KBM-7 (cell line): ENCODE results near the gene FBXO27.
"Not testable (repeated sequence)": the region's sequence is repeated elsewhere in the genome, so short reads cannot be mapped to it uniquely, and the experiment has no call there.

Experiments used
- DNase-seq: peaks from one replicate; pipeline ENCODE4 v3.0.0-alpha.2; 2015
- in situ Hi-C: fragments of 300-500 bp; cut with MboI; formaldehyde crosslinking; loops from 2 replicates; pipeline ENCODE4 v1.14.3; 2020; ENCODE audit warnings: low sequenced_read_pairs, low pct_unique_long_range_greater_than_20kb, mixed read lengths

The FBXO27 gene, protein sequence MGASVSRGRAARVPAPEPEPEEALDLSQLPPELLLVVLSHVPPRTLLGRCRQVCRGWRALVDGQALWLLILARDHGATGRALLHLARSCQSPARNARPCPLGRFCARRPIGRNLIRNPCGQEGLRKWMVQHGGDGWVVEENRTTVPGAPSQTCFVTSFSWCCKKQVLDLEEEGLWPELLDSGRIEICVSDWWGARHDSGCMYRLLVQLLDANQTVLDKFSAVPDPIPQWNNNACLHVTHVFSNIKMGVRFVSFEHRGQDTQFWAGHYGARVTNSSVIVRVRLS

DNA sequence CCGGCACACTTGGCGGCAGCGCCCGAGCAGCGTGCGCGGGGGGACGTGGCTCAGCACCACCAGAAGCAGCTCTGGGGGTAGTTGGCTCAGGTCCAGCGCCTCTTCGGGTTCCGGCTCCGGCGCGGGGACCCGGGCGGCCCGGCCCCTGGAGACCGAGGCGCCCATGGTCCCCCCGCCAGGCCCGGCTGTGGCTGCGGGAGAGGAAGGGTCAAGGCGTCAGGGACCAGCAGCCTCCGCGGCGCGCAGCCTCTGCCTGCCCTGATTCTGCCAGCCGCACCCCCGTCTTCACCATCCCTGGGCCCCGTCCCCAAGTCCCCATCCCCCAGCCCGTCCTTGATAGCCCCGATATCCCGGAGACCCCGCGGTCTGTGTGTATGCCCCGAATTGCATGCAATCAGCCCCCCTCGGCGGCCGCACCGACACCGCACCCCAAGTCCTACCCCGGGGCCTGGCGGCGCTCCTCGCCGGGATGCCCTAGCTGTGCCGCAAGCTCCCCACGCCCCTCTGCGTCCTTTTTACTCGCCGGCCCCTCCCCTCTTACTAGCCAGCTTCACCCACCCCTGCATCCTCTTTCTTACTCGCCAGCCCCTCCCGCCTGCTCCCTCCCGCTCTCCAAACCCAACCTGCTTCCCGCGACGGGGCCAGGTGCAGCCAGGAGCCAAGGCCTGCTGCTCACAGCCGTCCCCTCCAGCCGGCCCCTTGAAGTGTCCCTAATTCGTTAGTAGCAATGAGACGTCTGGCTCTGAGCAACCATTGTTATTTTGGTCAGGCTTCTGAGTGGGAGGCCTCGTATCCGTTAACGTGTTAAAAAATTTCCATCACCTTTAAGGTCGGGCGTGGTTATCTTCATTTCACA, at the start of gene FBXO27:
Gene FBXO27, minus strand, starts transcription at position 487 of the 856 bp plus-strand sequence. Its CDS starts 322 bp downstream, at position 165.
- no peak for DNase-seq
- in situ Hi-C loops: no loop called here

DNA sequence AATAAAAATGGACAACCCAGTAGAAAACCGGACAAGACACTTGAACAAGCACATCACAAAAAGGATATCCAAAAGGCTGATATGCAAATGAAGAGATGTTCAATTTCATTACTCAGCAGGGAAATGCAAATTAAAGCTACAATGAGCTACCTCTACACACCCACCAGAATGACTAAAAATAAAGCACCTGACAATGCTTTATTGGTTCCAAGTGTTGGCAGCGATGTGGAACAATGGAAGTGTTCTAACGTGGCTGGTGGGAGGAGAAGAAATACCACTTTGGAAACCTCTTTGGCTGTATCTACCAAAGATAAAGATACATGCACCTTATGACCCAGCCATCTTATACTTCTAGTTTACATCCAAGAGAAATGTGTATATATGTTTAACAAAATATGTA, 48.1 kb upstream of the FBXO27 start:
- in situ Hi-C loops: no loop called here
- no peak for DNase-seq

DNA sequence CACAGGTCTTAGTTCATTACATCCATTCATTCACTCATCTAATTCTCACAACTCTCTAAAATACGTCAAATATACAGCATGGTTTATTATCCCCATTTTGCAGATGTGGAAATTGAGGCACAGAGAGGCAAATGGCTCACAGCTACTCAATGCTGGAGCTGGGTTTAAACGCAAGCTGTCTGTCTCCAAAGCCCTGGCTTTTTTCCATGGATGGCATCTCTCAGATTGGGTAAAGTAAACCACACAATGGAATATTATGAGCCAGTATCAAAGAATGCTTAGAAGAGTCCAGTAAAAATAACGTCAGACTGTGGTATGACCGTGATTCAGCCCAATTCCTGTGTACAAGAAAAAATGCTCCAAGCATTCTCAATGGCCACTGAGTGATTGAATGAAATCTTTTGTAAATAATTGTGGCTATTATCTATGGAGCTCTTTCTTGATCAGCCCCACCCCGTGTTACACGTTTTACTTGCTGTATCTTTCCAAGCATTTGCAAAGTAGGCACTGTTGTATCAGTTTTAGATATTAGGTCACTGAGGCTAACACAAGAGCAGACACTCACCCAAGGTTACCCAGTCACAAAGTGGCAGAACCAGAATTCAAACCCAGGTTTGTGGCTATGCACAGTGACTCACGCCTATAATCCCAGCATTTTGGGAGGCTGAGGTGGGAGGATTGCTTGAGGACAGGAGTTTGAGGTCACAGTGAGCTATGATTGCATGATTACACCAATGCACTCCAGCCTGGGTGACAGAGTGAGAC, 46.3 kb upstream of the FBXO27 start:
- in situ Hi-C loops: no loop called here
- no peak for DNase-seq

DNA sequence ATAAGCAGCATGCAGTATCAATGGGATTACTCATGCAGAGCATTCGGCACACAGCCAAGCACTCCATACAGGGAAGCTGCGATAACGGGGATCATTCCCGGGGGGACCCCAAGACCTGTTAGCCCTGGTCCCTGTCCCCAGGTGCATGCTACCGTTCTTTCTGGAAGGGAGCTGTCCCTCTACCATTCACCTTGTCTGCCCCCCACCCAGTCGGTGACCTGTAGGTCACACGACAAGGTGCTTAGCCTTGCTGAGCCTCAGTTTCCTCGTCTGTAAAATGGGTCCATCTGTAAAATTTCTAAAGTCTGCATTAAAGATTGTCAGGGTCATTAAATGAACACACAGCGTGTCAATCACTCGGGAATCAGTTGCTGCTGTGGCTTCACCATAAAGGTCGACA, 45.0 kb upstream of the FBXO27 start:
- in situ Hi-C loops: no loop called here
- DNase-seq: no peak

DNA sequence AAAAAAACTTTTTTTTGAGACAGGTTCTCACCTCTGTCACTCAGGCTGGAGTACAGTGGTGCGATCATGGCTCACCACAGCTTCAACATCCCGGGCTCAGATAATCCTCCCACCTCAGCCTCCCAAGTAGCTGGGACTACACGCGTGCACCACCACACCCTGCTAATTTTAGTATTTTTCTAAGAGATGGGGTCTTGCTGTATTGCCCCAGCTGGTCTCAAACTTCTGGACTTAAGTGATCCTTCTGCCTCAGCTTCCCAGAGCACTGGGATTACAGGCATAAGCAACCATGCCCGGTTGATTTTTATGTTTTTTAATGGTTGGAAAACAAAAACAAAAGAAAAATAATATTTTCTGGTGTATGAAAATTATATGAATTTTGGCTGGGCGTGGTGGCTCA, 42.6 kb upstream of the FBXO27 start:
- in situ Hi-C loops: no loop called here
- DNase-seq: no peak

DNA sequence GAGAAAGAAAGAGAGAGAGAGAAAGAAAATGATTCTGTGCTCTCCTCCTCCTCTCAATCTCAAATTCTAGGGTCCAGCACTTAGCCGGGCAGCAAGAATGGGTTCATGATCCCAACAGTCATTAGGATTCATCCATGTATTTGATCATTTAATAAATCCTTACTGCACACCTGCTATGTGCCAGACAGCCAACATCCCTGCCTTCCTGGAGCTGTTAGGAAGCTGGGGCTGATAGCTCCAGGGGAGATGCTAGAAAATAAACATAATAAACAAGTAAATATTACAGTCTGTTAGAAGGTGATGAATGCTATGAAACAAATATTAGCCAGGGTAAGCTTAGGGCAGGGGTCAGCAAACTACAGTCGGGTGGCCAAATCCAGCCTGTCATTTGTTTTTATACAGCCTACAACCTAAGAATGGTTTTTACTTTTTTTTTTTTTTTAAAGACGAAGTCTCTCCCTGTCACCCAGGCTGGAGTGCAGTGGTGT, 41.9 kb upstream of the FBXO27 start:
- DNase-seq: no peak
- in situ Hi-C loops: no loop called here

DNA sequence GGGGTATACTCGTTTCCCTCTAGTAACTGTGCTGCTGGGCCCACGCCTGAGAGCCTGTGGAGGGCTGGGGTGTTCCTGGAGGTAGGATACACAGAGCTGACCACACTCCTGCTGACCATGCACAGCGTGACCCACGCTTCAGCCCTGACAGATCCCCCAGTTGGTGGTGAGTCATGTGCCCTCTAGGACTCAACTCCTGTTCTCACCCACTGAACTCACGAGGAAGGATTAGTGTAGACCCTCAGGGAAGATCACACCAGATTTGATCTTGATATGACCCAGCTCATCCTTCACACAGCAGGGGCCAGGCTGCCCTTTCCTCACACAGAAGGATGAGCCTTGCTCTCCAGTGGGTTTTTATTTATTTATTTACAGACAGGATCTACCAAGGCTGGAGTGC, 38.5 kb upstream of the FBXO27 start:
- no peak for DNase-seq
- in situ Hi-C loops: no loop called here

DNA sequence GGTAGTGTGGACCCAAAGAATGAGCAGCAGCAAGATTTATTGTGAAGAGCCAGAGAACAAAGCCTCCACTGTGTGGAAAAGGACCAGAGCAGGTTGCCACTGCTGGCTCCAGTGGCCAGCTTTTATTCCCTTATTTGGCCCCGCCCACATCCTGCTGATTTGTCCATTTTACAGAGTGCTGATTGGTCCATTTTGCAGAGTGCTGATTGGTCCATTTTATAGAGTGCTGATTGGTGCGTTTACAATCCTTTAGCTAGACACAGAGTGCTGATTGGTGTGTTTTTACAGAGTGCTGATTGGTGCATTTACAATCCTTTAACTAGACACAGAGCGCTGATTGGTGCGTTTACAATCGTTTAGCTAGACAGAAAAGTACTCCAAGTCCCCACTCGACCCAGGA, 35.9 kb upstream of the FBXO27 start:
- DNase-seq, in situ Hi-C loops: not testable (repeated sequence)

DNA sequence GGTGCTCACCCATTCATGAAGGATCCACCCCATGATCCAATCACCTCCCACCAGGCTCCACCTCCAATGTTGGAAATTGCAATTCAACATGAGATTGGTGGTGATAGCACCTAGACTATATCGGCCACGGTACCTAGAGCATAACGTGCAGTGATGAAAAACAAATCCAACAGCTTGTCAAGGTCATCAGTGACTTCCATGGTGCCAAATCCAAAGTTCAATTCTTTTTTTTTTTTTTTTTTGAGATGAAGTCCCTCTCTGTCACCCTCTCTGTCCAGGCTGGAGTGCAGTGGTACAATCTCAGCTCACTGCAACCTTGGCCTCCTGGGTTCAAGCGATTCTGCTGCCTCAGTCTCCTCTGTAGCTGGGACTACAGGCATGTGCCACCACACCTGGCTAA, 34.8 kb upstream of the FBXO27 start:
- DNase-seq: no peak
- in situ Hi-C loops: no loop called here

DNA sequence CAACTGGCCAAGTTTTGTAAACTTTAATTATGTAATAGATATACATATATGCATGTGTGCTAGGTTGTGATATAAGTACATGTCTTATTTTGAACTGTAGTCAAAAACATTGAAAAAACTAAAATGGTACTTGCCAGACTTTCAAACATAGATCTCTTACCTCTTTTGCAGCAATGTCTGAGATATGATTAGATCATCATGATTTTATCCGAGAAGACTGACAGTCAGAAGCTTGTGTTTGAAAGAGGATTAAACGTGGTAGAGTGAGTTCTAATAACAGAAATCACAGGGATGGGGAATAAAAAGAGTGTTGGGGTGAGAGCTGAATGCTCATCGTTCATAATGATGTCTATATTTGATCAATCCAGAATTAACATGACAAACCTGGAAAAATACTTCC, 33.6 kb upstream of the FBXO27 start:
- DNase-seq: no peak
- in situ Hi-C loops: no loop called here

DNA sequence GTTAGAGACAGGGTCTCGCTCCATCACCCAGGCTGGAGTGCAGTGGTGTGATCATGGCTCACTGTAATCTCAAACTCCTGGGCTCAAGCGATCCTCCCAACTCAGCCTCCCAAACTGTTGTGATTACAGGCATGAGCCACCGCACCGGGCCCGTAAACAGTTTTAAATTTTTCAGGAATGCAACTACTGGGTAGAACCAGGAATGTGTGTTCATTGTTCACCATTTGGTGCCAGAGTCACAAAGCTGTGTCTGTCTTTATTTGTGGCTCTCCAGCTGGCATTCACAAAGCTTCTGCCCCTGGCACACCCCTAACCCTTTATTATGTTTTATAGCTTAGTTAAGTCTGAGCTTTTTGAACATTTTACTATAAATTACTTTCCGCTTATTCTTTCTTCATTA, 32.1 kb upstream of the FBXO27 start:
- in situ Hi-C loops: no loop called here
- DNase-seq: no peak

DNA sequence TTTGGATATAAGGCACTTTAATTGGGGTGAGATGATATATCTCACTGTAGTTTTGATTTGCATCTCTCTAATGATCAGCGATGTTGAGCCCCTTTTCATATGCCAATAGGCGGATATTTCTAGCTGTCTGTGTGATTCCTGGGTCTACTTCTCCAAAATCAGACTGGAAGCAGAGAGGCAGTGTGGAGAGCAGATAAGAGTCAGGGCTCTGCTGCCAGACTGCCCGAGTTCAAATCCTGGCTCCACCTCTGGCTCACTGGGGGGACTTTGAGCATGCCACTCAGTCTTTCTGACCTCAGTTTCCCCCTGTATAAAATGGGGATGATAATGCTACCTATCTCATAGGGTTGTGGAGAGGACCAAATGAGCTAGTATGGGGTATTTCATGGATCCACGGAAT, 27.8 kb upstream of the FBXO27 start:
- peak; percentile 17 for DNase-seq
- in situ Hi-C loops: no loop called here

DNA sequence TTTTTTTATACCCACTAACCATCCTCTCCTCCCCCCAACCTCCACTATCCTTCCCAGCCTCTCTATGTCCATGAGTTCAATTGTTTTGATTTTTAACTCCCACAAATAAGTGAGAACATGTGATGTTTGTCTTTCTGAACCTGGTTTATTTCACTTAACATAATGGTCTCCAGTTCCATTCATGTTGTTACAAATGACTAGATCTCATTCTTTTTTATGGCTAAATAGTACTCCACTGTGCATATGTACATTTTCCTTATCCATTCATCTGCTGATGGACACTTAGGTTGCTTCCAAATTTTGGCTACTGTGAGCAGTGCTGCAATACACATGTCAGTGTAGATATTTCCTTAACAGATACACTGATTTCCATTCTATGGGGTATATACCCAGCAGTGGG, 27.0 kb upstream of the FBXO27 start:
- in situ Hi-C loops: no loop called here
- DNase-seq: no peak

DNA sequence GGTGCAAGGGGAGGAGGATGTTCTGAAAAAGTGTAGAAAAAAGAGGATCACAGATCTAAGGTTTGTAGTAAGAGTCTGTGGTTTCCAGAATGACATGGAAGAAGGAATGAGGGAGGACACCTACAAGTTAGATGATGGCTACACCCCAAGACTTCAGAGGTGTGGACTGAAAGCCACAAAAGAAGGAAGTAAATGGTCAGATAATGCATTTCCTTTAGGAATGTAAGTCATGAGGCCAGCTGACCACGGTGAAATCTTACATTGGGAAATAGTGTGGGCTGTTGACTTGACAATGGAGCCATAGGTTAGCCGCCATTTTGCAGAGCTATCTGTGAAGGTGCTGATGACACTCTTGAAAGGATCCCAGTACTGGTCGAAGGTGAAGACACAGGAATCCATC, 25.3 kb upstream of the FBXO27 start:
- in situ Hi-C loops: no loop called here
- DNase-seq: no peak

DNA sequence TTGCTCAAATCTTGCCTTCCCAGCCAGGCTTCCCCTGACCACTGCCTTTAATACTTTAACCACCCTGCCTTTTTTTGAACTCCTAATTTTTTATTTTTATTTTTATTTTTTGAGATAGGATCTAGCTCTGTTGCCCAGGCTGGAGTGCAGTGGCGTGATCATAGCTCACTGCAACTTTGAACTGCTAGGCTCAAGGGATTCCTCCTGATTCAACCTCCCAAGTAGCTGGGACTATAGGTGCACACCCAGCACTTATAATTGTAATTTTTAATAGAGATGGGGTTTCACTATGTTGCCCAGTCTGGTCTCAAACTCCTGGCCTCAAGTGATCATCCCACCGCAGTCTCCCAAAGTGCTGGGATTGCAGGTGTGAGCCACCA, 21.7 kb upstream of the FBXO27 start:
- no peak for DNase-seq
- in situ Hi-C loops: no loop called here

DNA sequence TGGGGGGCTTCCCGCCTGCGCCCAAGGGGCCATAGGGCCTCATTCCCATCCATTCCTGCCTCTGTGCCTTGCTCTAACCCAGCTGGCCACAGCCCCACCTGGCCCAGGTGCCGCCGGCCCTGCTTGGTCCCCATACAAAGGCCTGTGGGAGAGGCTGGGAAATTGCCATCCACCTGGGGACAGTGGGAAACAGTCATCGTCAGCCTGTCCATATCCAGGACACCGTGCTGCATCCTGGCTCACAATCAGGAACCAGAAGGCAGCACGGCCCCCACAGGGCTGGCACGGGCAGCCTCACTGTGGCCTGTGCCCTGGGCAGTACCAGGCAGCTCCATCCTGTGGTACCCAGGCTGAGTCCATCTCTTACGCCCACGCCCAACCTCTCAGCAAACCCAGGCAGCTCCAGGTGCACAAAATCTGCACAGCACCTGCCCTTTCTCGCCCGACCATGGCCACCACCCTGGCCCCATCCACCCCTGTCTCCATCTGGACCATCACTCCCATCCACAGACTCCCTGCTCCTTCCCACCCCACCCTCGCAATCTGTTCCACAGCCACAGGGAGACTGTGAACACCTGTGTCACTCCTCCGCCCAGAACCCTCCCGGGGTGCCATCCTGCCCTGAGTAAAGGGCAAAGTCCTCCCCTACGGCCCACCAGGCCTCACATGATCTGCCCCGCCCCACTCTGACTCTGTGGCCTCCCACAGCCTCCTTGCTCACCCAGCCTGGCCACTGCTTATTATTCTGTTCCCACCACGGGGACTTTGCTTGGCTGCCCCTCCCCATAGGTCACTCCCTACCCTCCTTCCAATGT, 21.1 kb upstream of the FBXO27 start:
- in situ Hi-C loops: no loop called here
- no peak for DNase-seq

DNA sequence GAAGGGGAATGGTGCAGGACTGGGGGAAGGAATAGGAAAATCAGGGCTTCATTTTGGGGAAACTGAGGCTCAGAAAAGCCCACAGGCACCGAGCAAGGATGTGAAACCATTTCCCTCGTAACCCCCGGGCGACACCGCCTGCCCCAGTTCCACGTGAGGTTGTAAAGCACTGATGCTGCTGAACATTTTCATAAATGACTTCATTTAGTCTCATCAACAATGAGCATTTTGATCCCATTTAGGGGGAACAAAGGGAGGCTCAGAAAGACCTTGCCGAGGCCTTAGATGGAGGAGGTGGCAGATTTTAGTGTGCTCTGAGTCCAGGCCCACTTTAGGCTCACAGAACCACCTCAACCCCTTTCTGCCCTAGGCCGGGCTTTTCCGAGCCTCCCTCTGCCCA, 20.5 kb upstream of the FBXO27 start:
- in situ Hi-C loops: no loop called here
- DNase-seq: no peak

DNA sequence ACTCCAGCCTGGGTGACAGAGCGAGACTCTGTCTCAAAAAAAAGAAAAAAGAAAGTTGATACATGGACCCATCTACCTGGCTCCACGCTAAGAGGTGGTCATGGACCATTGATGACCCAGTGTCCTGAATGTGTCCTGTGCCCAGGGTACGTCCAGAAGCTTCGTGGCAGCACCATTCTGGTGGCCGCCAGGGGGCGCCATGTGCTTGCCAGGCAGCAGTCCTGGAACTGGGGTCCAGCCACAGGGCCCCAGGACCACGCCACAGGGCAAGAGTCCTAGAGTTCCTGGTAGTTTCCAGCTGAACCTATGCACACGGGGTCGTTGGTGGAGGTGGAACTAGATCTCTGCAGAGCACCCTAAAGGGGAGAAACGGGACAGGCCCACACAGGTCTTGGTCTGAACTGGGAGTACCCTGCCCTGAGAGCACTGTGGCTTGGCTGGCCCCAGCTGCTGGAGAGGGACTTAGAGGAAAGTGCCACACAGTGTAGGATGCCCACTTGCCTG, 19.9 kb upstream of the FBXO27 start:
- peak; percentile 56 for DNase-seq
- in situ Hi-C loops: no loop called here

DNA sequence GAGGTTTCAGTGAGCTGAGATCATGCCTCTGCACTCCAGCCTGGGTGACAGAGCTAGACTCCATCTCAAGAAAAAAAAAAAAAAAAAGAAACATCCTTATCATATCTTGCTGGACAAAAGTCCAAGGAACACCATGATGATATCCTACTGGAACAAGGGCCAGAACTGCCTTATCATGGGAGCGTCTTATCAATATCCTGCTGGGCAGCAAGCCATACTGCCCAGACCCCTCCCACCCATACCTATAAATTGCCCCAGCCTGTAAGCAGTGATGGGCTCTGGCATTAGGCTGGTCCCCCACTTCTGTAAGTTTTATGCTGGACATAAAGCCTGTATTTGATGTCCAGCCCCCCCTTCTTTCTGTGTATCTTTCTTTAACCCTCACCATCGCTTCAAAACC, 14.7 kb upstream of the FBXO27 start:
- in situ Hi-C loops: no loop called here
- DNase-seq: no peak
